HG03575 (cell line): ENCODE data around the gene NOSTRIN.
"Not testable (repeated sequence)": the region's sequence is repeated elsewhere in the genome, so short reads cannot be mapped to it uniquely, and the experiment has no call there.

Source experiments
- ATAC-seq: cut with Tn5 transposase; IDR thresholded peaks from one replicate; pipeline ENCODE4 v1.9.1; 2021; ENCODE audit not compliant: unreplicated experiment, insufficient number of reproducible peaks, low FRiP score; ENCODE audit errors: extremely low read depth

Gene NOSTRIN

DNA sequence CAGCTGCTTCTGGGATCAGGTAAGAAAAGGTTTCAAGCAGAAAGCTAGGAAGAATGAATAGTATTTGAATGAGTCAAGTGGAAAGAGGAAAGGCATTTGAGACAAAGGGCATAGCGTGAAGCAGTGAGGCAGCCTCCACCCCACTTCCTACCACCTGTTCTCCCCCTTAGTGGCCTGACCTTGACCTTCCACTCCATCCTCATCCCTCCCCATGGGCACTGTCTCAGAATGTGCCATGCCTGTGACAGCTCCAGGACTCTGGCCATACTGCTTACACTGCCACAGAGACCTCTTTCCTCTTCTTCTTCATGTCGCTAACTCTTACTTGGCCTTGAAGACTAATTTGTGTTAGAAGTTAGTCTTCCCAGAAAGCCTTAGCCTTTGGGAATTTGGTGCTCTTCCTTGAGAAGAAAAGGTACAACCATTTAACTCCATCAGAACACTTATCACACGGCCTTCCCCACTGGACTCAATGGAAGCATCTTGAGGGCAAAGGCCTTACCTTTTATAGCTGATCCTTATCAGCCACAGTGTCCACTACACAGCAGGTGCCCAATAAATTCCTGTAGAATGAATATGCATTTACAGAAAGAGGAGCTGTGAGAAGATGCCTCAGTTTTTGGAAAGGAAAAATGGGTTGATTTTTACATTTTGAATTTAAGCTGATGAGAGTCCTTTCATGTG, 15.2 kb upstream of the NOSTRIN start:
- no peak for ATAC-seq

DNA sequence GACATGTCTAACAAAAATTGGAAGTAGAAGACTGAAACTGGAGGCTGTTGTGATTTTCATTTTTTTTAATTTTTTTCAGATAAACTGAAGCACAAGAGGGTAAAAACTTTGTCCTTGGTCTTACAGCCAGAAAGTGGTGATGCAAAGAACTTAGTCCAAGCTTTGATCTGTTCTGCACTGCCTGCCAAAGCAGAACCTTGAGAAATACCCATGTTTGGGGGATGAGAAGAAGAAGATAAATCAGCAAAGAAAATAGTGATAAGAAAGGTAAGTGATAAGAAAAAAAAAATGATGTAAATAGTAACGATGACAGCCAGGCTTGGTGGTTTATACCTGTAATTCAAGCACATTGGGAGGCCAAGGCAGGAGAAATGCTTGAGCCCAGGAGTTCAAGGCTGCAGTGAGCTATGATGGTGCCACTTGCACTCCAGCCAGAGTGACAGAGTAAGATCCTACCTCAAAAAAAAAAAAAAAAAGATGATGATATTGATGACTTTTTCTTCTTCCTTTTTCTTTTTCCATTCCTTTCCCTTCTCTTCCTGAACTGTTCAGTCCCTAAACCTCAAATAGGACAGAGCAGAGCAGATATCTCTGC, 14.6 kb upstream of the NOSTRIN start:
- no peak for ATAC-seq

DNA sequence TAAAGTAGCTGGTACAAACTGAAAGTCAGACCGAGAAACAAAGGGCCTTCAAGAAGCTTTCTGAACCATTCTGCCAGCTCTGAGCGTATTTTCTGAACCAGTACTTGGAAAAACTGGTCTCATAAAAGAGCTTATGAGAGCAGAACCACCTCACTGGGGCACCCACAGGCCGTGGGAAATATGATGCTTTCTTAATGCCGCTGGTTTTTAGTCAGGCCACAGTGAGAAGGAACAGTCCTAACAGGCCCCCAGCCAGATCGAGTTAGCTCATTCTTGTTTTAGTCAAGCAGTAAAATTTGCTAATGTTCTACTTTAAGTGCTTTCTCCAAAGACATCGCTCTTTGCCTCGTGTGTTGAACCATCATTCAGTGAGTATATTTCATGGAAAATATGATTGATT, 12.7 kb upstream of the NOSTRIN start:
- no peak for ATAC-seq

DNA sequence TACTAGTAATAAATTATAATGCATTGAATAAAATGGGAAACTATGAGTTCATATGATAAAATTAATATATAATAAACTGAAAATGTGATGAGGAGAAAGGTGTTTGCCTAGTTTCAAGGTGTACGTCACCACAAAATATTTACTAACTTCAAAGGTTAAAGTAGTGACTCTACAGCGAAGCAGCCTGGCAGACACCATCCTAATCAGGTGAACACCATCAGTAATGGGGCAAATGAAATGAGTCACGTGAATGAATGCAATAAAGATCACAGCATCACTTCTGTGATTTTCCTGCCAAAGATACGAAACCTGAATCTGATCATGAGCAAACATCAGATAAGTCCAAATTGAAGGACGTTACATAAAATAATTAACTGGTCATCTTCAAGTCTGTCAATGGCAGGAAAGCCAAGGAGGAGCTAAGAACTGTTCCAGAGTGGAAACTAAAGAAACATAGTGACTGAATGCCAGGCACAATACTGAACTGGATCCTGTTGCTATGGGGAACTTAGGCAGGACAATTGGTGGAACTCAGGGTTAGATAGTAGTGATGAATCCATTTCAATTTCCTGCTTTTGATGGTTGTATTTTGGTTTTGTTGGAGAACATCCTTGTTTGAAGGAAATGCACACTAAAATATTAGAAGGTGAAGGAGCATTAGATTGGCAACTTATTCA, 12.1 kb upstream of the NOSTRIN start:
- ATAC-seq: no peak

DNA sequence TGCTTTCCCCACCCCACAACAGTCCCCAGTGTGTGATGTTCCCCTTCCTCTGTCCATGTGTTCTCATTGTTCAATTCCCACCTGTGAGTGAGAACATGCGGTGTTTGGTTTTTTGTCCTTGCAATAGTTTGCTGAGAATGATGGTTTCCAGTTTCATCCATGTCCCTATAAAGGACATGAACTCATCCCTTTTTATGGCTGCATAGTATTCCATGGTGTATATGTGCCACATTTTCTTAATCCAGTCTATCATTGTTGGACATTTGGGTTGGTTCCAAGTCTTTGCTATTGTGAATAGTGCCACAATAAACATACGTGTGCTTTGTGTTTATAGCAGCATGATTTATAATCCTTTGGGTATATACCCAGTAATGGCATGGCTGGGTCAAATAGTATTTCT, 11.3 kb upstream of the NOSTRIN start:
- not testable (repeated sequence) for ATAC-seq

DNA sequence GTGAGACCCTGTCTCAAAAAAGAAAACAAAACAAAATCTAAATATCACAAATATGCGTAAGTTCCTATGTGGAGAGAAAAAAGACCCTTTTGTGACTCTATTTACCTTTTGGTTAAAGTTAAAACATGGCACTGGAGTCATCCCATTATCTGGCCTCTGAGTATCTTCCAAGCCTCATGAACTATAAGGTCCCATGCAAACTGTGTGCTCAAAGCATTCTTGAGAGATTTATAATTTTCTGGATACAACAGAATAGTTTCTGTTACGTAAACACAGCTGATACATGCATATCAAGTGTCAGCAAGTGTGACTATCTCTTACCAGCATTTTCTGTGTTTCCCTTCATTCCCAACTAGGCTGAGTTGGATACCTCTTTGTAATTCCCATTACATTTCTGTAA, 8.8 kb upstream of the NOSTRIN start:
- no peak for ATAC-seq

DNA sequence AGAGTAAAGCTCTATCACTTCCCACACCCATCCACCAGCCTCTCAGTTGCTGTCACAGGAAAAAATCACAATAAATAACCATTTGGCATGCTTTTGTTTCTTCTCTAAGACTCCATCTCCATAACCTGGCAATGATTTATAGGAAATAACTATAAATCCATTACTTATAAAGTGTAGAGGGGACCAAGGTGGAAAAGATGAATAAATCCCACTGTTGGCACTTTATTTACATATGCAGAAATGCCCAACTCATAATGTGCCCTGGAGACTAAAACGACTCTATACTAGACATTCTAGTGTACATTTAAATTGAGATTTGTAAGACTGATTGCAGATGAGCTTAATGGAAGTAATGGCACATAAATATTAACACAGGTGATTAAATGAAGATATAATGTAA, 7.5 kb upstream of the NOSTRIN start:
- no peak for ATAC-seq

DNA sequence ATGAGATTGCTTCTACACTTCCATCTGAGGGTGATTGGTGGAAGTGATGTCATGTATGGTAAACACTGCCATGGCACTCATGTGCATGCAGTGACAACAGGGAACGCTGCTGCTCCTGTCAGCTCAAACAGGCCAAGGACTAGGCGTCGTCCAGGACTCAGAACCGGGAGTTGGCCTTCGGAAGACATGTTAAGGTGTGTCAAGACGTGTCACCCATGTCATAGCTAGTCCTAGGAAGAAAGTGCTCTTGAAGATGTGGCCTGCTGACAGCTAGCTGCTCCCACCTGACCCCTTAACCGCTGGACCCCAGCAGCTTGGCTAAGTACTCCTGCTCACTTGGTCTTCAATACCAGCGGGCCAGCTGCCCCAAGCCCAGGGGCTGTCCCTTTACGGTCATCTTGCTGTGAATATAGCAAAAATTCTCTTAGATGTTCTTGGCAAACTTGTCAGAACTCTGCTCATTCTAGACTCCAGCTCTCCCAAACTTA, 6.3 kb upstream of the NOSTRIN start:
- no peak for ATAC-seq

DNA sequence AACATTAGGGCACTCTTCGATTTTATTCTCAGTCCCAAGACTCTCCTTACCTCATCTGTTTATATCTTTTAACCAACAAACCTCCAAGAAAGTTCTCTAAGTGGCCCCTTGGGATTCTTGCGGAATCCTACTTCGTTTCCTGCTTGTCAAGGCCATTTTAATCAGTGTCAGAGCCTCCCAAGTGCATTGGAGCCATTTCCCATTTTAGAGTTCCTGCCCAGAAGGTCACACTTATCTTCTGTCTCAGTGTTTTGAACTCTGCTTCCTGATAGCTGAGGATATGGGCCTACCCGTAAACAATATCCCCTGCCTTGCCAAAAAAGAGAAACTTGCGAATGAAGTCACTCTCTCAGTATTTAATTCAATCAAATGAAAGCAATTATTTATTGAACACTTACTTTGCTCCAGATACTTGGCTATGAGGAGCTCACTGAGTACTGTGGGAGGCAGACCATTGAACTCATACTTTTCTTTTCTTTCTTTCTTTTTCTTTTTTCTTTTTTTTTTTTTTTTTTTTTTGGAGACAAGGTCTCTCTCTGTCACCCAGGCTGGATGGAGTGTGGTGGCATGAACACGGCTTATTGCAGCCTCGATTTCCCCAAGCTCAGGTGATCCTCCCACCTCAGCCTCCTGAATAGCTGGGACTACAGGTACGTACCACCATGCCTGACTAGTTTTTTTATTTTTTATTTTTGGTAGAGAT, 5.7 kb upstream of the NOSTRIN start:
- ATAC-seq: no peak

DNA sequence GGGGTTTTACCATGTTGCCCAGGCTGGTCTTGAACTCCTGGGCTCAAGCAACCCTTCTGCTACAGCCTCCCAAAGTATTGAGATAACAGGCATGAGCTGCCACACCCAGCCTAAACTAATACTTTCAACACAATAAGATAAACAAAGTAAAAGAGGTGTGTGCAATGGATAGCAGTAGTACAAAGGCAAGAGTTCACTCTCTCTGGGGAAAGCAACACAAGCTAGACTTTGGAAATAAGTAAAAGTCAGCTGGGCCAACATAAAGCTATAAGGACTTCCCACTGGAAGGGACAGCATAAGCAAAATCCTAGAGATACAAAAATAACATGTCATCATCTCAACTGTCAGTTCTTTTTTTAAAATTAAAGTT, 5.2 kb upstream of the NOSTRIN start:
- no peak for ATAC-seq

DNA sequence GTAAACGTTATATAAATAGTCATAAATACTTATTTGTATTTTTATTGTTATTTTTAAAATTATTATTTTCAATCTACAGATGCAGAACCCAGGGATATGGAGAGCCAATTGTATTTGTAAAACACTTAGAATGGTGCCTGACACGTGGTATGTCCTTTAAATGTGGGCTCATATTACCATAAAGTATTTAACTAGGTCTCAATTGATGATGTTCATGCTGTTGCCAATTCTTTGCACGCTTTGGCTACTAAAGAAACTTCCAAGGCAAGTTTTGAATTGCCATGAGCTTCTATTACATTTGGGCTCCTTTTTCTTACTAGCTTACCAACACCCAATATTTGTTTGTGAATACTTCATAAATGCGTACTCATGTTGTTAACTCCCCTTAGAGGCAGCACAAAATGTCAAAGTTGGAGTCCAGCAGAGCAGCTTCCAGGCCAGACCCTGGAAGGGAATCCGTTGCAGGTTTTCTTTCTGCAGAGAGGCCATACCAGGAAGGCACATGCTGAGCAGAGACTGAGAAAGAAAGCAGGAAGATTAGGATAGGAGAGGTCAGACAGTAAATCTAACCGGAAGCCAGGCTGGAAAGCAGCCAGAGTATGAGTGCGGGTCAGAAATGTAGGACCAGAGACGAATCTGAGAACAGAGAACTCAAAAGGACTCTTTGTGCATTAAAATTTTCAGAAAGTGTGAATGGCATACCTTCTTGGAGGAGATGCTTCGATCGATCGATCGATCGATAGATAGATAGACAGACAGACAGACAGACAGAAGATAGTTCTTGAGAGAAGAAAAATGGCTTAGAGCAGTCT, 4.2 kb upstream of the NOSTRIN start:
- no peak for ATAC-seq

DNA sequence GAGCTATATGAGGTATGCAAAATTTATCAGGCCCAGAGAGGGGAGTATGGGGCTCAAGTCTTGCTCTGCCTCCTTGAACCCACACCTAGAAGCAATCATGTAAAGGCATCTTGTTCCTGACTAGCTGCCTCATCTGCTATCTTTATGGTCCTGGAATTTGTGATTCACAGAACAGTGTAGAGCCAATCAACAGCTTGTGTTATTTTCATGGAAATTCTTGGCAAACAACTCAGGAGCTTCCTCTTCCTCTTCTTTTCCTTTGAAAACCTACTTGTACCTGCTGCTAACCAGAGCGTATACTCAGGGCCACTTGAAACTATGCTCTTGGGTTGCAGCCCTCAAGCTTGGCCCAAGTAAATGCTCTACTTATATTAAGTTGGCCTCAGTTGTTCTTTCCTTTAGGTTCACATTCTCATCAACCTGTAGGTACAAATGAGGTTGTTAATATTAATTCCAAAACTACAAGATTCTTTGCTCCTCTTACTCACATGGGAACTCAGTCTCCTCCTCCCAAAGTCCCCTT, 3.5 kb upstream of the NOSTRIN start:
- no peak for ATAC-seq

DNA sequence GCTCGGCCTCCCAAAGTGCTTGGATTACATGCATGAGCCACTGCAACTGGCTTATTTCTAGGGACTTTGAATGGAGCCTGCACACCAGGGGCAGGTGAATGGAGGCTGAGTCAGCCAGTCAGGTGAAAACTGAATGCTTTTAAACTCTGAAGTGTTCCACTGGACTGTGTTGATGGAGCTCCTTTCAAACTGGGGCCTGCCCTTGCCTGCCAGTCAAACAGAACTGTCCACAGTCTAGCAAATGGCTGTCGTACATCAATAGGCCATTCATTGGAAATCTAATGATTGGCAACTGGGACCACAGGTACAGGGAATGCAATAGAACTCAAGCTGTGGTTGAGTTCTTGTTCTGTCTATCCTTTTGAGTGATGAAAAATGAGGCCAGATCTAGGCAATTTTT, 966 bp upstream of the NOSTRIN start:
- ATAC-seq: no peak

DNA sequence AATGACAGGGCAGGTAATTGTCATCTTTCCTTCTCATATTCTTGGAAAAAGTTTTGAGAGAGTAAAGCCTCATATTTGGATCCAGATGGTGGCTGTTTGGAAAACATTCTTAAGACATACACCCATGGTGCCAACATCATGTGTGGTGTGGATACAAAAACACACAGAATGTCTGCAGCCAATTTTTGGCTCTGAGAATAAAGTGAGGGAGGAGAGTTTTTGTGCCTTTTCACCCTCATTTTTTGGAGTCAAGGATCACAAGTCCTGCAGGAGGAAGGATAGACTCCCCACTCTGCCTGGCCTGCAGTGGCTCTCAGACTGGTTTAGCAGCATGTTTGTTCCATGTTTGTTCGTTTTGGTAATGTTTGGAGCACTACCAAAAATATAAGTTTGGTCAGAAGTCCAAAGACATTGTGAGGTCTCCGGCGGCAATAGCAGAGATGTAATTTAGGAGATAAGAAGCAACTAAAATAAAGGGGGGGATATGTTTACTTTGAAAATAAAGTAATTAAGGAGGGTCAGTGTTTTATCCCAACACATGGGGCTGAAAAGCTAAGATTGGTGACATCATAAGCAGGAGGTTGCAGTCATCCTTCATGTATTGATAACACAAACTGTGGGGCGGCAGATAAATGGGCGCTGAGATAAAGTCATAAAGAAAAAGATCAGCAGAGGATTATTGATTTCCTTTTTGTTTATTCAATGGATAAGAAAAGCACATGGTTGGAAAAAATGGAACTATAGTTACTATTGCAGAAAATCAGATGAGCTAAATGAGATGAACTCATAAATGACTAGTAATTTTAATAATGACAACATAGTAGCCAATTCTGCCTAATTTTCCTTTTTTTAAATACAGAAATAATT, 655 bp downstream of the NOSTRIN start:
- ATAC-seq: no peak

DNA sequence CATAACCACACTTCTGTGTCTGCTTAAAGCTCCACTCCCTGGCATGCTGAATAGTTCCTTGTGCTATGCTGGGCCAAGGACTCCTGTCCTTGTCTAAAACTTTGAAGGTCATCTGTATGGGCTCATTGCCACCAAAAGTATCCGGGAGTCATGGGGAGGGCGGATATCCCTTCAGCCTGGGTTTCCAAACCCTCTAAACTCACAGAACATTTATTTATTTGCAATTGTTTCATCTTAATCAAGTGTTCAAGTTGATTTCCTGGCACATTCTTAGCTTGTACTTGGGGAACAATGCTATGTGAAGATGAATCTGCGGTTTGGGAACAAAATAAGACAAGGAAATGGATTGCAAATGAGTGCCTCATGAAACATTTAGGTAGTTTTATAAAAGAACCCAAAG, 1.8 kb downstream of the NOSTRIN start:
- no peak for ATAC-seq

DNA sequence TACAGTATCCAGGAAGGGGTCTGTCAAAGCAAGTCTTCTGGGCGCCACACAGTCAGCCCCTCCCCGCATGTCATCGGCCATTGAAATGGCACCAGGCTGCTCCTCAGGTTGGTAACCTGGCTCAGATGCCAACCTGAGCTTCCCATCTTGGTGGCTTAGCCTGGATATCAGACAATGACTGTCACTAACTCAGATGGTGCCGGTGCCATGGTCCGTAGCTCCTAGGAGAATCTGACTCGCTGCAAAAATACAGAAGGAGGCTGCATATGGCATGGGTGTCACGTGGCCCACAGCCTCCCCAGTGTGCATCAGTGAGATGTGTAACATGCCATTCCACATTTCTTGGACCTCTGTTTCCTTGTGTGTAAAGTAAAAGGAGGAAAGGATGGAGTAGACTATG, 3.2 kb downstream of the NOSTRIN start:
- no peak for ATAC-seq

DNA sequence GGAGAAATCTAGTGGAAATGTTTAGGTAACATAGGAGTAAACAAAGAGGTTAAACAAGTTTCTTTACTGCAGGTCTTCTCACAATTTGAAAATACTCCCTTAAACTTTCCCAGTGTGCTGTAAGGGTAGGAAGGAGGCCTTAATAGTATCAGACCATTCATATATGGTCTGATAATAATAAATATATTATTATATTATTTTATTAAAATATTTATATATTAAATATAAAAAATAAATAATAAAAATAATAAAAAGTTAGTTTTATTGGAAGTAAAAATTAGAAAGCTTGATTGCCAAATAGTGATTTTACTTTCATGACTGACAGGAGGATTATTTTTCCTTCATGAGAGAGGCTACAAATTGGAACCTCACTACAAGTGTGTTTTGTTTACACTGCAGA, 7.1 kb downstream of the NOSTRIN start:
- ATAC-seq: no peak

DNA sequence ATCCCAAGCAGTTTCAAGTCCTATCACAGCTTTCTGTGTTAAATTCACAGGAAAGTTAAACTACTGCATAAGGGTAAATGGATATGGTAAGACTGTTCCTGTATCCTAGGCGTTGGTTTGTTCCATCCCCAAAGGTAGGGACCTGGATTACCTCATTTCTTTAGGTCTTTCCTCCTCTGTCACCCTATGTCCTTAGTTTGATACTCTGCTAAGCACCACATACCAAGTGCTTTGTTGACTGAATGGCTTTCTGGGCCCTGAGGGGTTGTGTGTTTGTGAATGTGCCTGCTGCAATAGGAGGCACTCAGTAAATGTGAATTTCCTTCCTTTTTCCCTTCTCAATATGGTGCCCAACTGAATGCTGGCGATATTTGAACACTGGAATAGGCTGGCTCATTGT, 7.8 kb downstream of the NOSTRIN start:
- no peak for ATAC-seq
